GM18526 (cell line): ENCODE measurements around the gene SUPT7L.

Experiments used
- POLR2A ChIP-seq: IDR thresholded peaks from 3 replicates; pipeline ENCODE4 v1.6.1; 2011; ENCODE audit not compliant: insufficient read length; ENCODE audit errors: extremely low read depth

SUPT7L gene

GRCh38 chr2:27664154-27664574 lies 750 bp upstream of the SUPT7L start:
- no peak for TF ChIP-seq POLR2A

- TF ChIP-seq POLR2A = no peak
Measured at GRCh38 chr2:27661371-27661770, 2.0 kb downstream of the SUPT7L start.

- no peak for TF ChIP-seq POLR2A
Measured at GRCh38 chr2:27655155-27655951, 8.1 kb downstream of the SUPT7L start.

DNA sequence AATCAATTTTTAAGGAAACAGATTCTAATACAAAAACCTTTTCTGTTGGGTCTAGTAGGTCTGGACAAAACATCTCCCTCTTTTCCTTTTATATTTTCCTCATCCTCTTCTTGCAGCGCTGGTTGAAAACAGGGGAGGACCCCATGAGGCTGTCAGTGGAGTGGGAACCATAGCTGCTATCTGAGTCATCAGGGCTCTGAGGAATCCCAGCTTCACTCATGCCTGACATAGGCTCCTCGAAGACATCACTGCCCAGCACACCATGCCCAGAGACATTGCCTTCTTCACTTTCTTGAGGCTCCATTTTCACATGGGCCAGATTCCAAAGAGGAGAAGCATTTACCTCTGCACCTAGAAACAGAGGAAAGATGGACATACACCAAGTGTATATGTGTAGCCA lies 10.0 kb downstream of the SUPT7L start:
- TF ChIP-seq POLR2A = no peak

GRCh38 chr2:27652790-27653189 lies 10.6 kb downstream of the SUPT7L start:
- no peak for TF ChIP-seq POLR2A

- no peak for TF ChIP-seq POLR2A
Measured at GRCh38 chr2:27652341-27652740, 11.1 kb downstream of the SUPT7L start.

DNA sequence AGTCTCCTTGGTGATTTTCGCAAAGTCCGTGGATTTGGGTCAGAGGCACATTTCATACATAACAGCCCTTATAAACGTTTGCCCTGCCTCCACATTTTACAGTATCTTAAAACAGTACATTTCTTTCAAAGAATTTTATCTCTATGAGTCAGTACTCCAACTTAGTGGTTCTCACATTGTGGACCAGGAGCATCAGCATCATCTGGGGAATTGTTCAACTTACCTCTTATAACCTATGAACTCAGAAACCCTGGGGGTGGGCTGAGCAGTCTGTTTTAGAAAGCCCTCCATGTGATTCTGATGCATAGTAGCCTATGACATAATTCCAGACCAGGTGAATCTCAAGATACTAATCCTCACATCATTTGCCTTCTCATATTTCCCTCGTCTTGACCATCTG lies 12.4 kb downstream of the SUPT7L start:
- TF ChIP-seq POLR2A = no peak

- no peak for TF ChIP-seq POLR2A
Measured at GRCh38 chr2:27647737-27648136, 15.7 kb downstream of the SUPT7L start.

- TF ChIP-seq POLR2A = no peak
Measured at GRCh38 chr2:27647289-27647688, 16.1 kb downstream of the SUPT7L start.

GRCh38 chr2:27645197-27645596 lies 18.2 kb downstream of the SUPT7L start:
- TF ChIP-seq POLR2A = no peak

- no peak for TF ChIP-seq POLR2A
Measured at GRCh38 chr2:27640722-27641245, 22.6 kb downstream of the SUPT7L start.

DNA sequence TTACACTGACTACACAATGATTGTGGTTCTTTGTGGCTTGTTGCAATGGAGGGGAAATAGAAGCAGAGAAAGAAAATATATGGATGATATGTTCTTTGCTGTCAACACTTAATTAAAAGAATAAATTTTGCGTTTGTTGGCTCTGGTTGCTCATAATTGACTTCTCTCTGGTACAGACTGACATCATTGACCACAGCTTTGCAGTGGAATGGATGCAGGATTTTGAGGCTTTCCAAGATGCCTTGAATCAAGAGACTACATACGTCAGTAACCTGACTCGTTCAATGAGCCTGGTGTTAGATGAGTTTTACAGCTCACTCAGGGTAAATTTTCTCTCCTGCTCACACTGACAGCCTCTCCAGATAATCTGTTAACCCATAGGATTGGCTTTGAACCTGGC lies 24.7 kb downstream of the SUPT7L start:
- TF ChIP-seq POLR2A = no peak

GRCh38 chr2:27638037-27638637 lies 25.3 kb downstream of the SUPT7L start:
- no peak for TF ChIP-seq POLR2A

GRCh38 chr2:27636766-27637165 lies 26.6 kb downstream of the SUPT7L start:
- no peak for TF ChIP-seq POLR2A

- TF ChIP-seq POLR2A = no peak
Measured at GRCh38 chr2:27634291-27634690, 29.1 kb downstream of the SUPT7L start.
